Erythroblast (primary cell): ENCODE results near the gene TOGARAM1.

Experiments
- GATA1 ChIP-seq: IDR thresholded peaks from 2 replicates; pipeline ENCODE4 v1.6.1; 2011; ENCODE audit warnings: low read depth, mild to moderate bottlenecking, control low read depth, low read length, moderate library complexity
- POLR2A ChIP-seq: IDR thresholded peaks from 2 replicates; pipeline ENCODE4 v1.6.1; 2011; ENCODE audit warnings: mild to moderate bottlenecking, low read length

GRCh38 chr14:44961151-44961553 lies 838 bp upstream of the TOGARAM1 start:
- no peak for TF ChIP-seq POLR2A
- TF ChIP-seq GATA1 = no peak
